Upper lobe of left lung (tissue), 4 donors: ENCODE results near the gene PRCD.

Experiments
- CTCF ChIP-seq, 6 experiments: fragments of 450-650 bp in 4 of 6; fragments of 200-600 bp in 2 of 6; sonication (generic) in 2 of 6; IDR thresholded peaks; one replicate each; pipeline ENCODE4 v1.5.1; 2016 to 2019; ENCODE audit warnings: antibody characterized with exemption in 6 of 6
- EP300 ChIP-seq, 4 donors: sonication (generic); formaldehyde crosslinking; IDR thresholded peaks; one replicate each; pipeline ENCODE4 v1.5.1; 2017; ENCODE audit warnings: antibody characterized with exemption in 4 of 4, control low read depth in 2 of 4
- POLR2A ChIP-seq, 4 donors: fragments of 450-650 bp; IDR thresholded peaks; one replicate each; pipeline ENCODE4 v1.5.1; 2016 to 2017; ENCODE audit warnings: antibody characterized with exemption in 4 of 4, mild to moderate bottlenecking in 2 of 4
- POLR2AphosphoS5 ChIP-seq, 2 donors: sonication (generic); formaldehyde crosslinking; IDR thresholded peaks; one replicate each; pipeline ENCODE4 v1.5.1; 2017; ENCODE audit warnings: antibody characterized with exemption in 2 of 2

GRCh38 chr17:76537288-76537577 lies 2.6 kb upstream of the PRCD start:
- TF ChIP-seq CTCF (IDR thresholded peaks at IDR 0.05) (no peak), POLR2AphosphoS5 (IDR thresholded peaks at IDR 0.05) (no peak), POLR2A (IDR thresholded peaks at IDR 0.05) (no peak), EP300 (IDR thresholded peaks at IDR 0.05) (no peak)
